ENCODE data around the gene TMUB2.
A peak's percentile ranks its signal among the peaks of the same experiment; 100 is the strongest.
"Not testable (repeated sequence)": the region's sequence is repeated elsewhere in the genome, so short reads cannot be mapped to it uniquely, and the experiment has no call there.

The TMUB2 gene

GRCh38 chr17:44235583-44235936 is 48.8 kb downstream of the TMUB2 start:
- in situ Hi-C loops (cut with MboI; ENCODE audit: low pct_unique_long_range_greater_than_20kb, low sequenced_read_pairs, unreplicated experiment) = no loop called here
- no peak for DNase-seq (ENCODE audit: low spot score)
- TF ChIP-seq, protein P1, sequence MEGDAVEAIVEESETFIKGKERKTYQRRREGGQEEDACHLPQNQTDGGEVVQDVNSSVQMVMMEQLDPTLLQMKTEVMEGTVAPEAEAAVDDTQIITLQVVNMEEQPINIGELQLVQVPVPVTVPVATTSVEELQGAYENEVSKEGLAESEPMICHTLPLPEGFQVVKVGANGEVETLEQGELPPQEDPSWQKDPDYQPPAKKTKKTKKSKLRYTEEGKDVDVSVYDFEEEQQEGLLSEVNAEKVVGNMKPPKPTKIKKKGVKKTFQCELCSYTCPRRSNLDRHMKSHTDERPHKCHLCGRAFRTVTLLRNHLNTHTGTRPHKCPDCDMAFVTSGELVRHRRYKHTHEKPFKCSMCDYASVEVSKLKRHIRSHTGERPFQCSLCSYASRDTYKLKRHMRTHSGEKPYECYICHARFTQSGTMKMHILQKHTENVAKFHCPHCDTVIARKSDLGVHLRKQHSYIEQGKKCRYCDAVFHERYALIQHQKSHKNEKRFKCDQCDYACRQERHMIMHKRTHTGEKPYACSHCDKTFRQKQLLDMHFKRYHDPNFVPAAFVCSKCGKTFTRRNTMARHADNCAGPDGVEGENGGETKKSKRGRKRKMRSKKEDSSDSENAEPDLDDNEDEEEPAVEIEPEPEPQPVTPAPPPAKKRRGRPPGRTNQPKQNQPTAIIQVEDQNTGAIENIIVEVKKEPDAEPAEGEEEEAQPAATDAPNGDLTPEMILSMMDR (IDR thresholded peaks at IDR 0.05; ENCODE audit: extremely low read depth, insufficient read depth, missing control alignments) = no peak

DNA sequence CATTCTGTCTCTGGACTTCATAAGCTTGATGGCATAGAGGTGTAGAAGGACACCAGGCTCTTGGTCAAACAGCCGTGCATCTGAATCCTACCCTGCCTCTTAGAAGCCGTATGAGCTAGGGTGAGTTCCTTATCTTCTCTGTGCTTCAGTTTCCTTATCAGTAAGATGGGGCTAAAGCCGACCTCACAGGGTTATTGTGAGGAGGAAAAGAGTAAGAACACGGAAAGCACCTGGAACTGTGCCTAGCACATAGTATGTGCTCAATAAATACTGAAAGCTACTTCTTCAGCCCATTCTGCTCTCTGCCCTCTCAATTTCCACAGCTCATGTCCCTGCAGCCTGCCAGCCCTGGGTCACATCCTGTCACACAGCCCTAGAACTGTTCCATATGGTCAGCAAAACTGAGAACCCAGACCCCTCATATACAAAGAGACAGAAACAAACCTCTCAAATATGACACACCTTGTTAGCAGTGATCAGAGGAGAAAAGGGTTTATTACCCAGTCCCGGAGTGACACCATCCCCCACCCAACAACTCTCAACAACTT is 49.7 kb downstream of the TMUB2 start:
- in situ Hi-C loops (cut with MboI; ENCODE audit: low pct_unique_long_range_greater_than_20kb, low sequenced_read_pairs, unreplicated experiment) = no loop called here
- DNase-seq (ENCODE audit: low spot score) = peak; percentile 31
- TF ChIP-seq, protein P1 (IDR thresholded peaks at IDR 0.05; ENCODE audit: extremely low read depth, insufficient read depth, missing control alignments) = no peak

DNA sequence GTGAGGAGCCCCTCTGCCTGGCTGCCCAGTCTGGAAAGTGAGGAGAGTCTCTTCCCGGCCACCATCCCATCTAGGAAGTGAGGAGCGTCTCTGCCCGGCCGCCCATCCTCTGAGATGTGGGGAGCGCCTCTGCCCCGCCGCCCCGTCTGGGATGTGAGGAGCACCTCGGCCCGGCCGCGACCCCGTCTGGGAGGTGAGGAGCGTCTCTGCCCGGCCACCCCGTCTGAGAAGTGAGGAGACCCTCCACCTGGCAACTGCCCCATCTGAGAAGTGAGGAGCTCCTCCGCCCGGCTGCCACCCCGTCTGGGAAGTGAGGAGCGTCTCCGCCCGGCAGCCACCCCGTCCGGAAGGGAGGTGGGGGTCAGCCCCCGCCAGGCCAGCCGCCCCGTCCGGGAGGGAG is 51.1 kb downstream of the TMUB2 start:
- in situ Hi-C loops (cut with MboI; ENCODE audit: low pct_unique_long_range_greater_than_20kb, low sequenced_read_pairs, unreplicated experiment) = not testable (repeated sequence)

DNA sequence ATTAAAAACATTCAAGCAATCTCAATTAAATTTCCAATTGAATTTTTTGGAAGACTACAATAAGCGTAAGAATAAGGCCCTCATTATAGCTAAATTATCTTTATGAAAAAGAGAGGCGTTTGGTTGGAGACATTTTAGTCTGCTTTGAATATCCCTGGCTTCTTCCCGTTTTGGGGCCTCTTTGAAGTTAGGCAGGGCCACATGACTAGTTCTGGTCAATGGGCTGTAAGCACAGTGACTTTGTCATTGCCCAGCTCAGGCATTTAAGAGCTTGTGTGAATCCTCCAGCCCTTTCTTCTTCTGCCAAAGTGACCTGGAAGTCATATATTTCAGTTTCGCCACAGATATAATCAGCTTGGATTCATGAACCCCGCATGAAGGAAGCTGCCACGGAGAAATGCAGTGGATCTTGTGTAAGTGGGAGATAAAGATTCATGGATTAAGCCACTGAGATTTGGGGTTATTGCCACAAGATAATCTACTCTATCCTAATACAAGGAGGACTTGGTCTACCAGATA is 54.4 kb downstream of the TMUB2 start:
- TF ChIP-seq, protein P1 (IDR thresholded peaks at IDR 0.05; ENCODE audit: extremely low read depth, insufficient read depth, missing control alignments) = no peak
- in situ Hi-C loops (cut with MboI; ENCODE audit: low pct_unique_long_range_greater_than_20kb, low sequenced_read_pairs, unreplicated experiment) = no loop called here
- DNase-seq (ENCODE audit: low spot score) = no peak

More for the DNA sequence above, 51.1 kb downstream of the TMUB2 start:
- not testable (repeated sequence) for DNase-seq (ENCODE audit: low spot score)
